PFSK-1 (cell line): ENCODE measurements around the gene S100A14.

Source experiments
- FOXP2 ChIP-seq: optimal IDR thresholded peaks from 2 replicates; pipeline ENCODE3; 2011; ENCODE audit warnings: borderline replicate concordance, control low read depth, inconsistent platforms; ENCODE audit not compliant: insufficient read depth; ENCODE audit errors: extremely low read length, extremely low read depth
- POLR2AphosphoS5 ChIP-seq: IDR thresholded peaks from 2 replicates; pipeline ENCODE4 v1.6.1; 2012; ENCODE audit warnings: low read depth, mild to moderate bottlenecking, control low read depth, low read length, moderate library complexity
- REST ChIP-seq, 2 experiments: IDR thresholded peaks; 2 replicates each; pipeline versions ENCODE4 v1.6.1 to v1.8.0; 2011 to 2012; ENCODE audit warnings: low read depth in 2 of 2, low read length in 2 of 2, control low read depth in 1 of 2, inconsistent platforms in 1 of 2, mild to moderate bottlenecking in 1 of 2, moderate library complexity in 1 of 2; ENCODE audit not compliant: insufficient read depth in 1 of 2
- SIN3A ChIP-seq: IDR thresholded peaks from 2 replicates; pipeline ENCODE4 v1.6.1; 2012; ENCODE audit warnings: mild to moderate bottlenecking, low read length, moderate library complexity, borderline replicate concordance; ENCODE audit not compliant: insufficient read depth
- TAF1 ChIP-seq: IDR thresholded peaks from 2 replicates; pipeline ENCODE4 v1.6.1; 2012; ENCODE audit warnings: low read length, control low read depth, borderline replicate concordance; ENCODE audit not compliant: insufficient read depth

The S100A14 gene

GRCh38 chr1:153565529-153566374 is 50.4 kb downstream of the S100A14 start, which contains the start of gene S100A2:
Gene S100A2, minus strand, starts transcription at chr1:153565844. Its CDS starts 1,967 bp downstream, at chr1:153563877.
- TF ChIP-seq REST (IDR thresholded peaks at IDR 0.05; ENCODE audit: insufficient read depth in 1 of 2, low read depth in 2 of 2, low read length in 2 of 2) (no peak), FOXP2 (no peak), SIN3A (no peak), TAF1 (no peak), POLR2AphosphoS5 (no peak)
